ENCODE results near the gene DMBX1.

Gene DMBX1

DNA sequence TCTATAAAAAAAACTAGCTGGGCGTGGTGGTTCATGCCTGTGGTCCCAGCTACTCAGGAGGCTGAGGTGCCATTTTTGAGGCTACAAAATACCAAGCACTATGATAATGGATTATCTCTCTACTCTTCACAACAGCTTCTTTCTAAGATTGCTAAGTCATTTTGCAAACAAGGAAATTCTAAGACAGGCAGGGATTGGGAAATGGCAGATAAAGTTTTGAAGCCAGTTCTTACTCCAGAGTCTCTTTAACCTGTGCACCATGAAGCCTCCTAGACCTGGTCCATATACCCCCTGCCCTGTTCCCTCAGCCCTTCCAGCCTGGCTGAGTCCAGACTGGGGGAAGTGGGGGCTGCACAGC is 39.5 kb upstream of the DMBX1 start:
- DNase-seq (no peak), ATAC-seq (ENCODE audit: insufficient read depth, low read depth) (no peak)
- H3K36me3 ChIP-seq (ENCODE audit: insufficient read depth, low read length) = no peaks in the 10 kb centered on the region
- no peak overlapping the region for H3K9ac ChIP-seq (ENCODE audit: low read depth, low read length)
- H3K27ac ChIP-seq (ENCODE audit: low read length) = no peak overlapping the region
- no peak overlapping the region for H3K4me3 ChIP-seq (ENCODE audit: low read depth in 1 of 2, low read length in 2 of 2)
- peaks cover 15% of the 10 kb centered on the region for H3K27me3 ChIP-seq (ENCODE audit: insufficient read depth, low read length, poor library complexity)
- no peaks in the 10 kb centered on the region; the same call in 1 of the 2 replicates for H4K20me1 ChIP-seq (ENCODE audit: insufficient read depth, low read length)
- H3K4me2 ChIP-seq (ENCODE audit: insufficient read depth, low read length) = no peak overlapping the region
- no peak overlapping the region for H2AFZ ChIP-seq (ENCODE audit: low read depth, low read length)
- no peaks in the 10 kb centered on the region for H3K4me1 ChIP-seq (ENCODE audit: insufficient read depth, low read length)
- no peaks in the 10 kb centered on the region for H3K79me2 ChIP-seq (ENCODE audit: insufficient read depth, low read length)
- TF ChIP-seq EZH2 (IDR thresholded peaks at IDR 0.05; ENCODE audit: borderline replicate concordance, low read depth, low read length, severe bottlenecking) = no peak
- TF ChIP-seq, protein P1, sequence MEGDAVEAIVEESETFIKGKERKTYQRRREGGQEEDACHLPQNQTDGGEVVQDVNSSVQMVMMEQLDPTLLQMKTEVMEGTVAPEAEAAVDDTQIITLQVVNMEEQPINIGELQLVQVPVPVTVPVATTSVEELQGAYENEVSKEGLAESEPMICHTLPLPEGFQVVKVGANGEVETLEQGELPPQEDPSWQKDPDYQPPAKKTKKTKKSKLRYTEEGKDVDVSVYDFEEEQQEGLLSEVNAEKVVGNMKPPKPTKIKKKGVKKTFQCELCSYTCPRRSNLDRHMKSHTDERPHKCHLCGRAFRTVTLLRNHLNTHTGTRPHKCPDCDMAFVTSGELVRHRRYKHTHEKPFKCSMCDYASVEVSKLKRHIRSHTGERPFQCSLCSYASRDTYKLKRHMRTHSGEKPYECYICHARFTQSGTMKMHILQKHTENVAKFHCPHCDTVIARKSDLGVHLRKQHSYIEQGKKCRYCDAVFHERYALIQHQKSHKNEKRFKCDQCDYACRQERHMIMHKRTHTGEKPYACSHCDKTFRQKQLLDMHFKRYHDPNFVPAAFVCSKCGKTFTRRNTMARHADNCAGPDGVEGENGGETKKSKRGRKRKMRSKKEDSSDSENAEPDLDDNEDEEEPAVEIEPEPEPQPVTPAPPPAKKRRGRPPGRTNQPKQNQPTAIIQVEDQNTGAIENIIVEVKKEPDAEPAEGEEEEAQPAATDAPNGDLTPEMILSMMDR (IDR thresholded peaks at IDR 0.05; ENCODE audit: borderline replicate concordance, extremely low read depth, low read length, poor library complexity, severe bottlenecking) = no peak
- H3K9me3 ChIP-seq (ENCODE audit: insufficient read depth, low read length, severe bottlenecking) = no peaks in the 10 kb centered on the region

DNA sequence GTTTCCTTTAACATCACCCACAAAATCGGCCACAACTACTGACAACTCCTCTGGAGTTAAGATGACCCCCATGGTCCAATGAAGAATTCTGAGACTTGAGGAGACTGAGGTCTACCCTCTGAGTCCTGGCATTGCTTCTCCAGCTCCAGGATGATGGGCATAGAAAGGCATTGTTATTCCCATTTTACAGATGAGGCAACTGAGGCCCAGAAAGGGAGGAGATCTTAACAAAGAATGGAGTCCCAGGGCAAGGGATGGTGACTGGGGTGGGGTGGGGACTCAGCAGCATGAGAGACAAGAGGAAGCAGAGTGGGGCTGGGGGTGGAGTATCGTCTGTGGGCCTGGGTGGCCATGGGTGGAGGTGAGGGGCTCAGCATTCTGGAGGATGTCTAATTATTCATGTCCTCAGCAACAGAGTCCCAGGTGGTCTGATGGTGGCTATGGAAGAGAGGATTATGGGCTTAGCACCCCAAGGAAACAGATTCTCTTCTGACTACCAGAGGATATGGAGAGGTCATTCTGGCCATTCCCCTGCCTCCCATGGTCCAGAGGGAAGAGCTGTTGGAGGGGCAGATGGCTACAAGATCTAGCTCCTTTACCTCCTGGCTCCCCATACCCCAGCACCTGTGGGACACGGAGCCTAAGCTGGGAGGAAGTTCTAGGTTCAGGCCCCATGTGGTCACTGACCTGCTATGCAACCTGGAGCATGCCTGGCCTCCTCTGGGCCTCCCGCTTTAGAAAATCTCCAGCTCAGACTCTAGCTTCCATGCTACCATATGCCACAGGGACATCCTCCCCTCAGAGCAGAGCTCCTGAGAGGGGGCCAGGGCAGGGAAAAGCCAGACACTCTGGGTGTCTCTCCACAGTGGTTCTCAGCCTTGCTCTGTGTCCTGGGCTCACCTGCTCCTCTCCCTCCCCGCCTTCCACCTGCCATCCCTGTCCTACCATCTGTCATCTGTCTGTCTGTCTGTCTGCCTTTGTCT is 37.4 kb upstream of the DMBX1 start:
- TF ChIP-seq, protein P1 (IDR thresholded peaks at IDR 0.05; ENCODE audit: borderline replicate concordance, extremely low read depth, low read length, poor library complexity, severe bottlenecking) = no peak
- TF ChIP-seq EZH2 (IDR thresholded peaks at IDR 0.05; ENCODE audit: borderline replicate concordance, low read depth, low read length, severe bottlenecking) = no peak
- Histone ChIP-seq H3K27ac (ENCODE audit: low read length) (no peak overlapping the region), H3K36me3 (ENCODE audit: insufficient read depth, low read length) (no peaks in the 10 kb centered on the region), H2AFZ (ENCODE audit: low read depth, low read length) (no peak overlapping the region), H4K20me1 (ENCODE audit: insufficient read depth, low read length) (no peaks in the 10 kb centered on the region; the same call in 1 of the 2 replicates), H3K9me3 (ENCODE audit: insufficient read depth, low read length, severe bottlenecking) (no peaks in the 10 kb centered on the region), H3K79me2 (ENCODE audit: insufficient read depth, low read length) (no peaks in the 10 kb centered on the region), H3K4me3 (ENCODE audit: low read depth in 1 of 2, low read length in 2 of 2) (no peak overlapping the region), H3K9ac (ENCODE audit: low read depth, low read length) (no peak overlapping the region), H3K4me2 (ENCODE audit: insufficient read depth, low read length) (no peak overlapping the region), H3K27me3 (ENCODE audit: insufficient read depth, low read length, poor library complexity) (peaks cover 18% of the 10 kb centered on the region), H3K4me1 (ENCODE audit: insufficient read depth, low read length) (no peaks in the 10 kb centered on the region)
- ATAC-seq (ENCODE audit: insufficient read depth, low read depth) = no peak
- DNase-seq = no peak

DNA sequence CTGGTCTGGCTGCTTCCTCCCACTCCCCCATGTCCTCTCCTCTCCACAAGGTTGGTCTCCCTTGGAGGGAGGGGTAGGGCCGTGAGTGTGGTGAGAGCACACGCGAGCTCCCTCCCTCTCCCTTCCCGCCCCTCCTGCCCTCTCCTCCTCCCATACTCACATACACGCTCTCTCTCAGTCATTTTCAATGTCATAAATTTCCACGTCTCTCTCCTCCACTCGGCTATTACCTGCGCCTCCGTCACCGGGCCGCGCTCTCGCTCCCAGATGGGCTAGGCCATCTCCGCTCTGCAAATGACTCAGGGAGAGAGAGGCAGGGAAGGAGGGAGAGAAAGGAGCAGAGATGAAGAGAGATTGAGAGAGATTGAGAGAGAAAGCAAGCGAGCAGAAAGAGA is 36.7 kb upstream of the DMBX1 start:
- ATAC-seq (ENCODE audit: insufficient read depth, low read depth) (no peak), DNase-seq (no peak)
- Histone ChIP-seq H3K9ac (ENCODE audit: low read depth, low read length) (no peak overlapping the region), H4K20me1 (ENCODE audit: insufficient read depth, low read length) (no peaks in the 10 kb centered on the region; the same call in 1 of the 2 replicates), H3K36me3 (ENCODE audit: insufficient read depth, low read length) (no peaks in the 10 kb centered on the region), H3K4me1 (ENCODE audit: insufficient read depth, low read length) (no peaks in the 10 kb centered on the region), H3K79me2 (ENCODE audit: insufficient read depth, low read length) (no peaks in the 10 kb centered on the region), H3K27ac (ENCODE audit: low read length) (no peak overlapping the region), H3K4me3 (ENCODE audit: low read depth in 1 of 2, low read length in 2 of 2) (no peak overlapping the region), H3K9me3 (ENCODE audit: insufficient read depth, low read length, severe bottlenecking) (no peaks in the 10 kb centered on the region), H3K27me3 (ENCODE audit: insufficient read depth, low read length, poor library complexity) (peaks cover 20% of the 10 kb centered on the region), H2AFZ (ENCODE audit: low read depth, low read length) (no peak overlapping the region), H3K4me2 (ENCODE audit: insufficient read depth, low read length) (no peak overlapping the region)
- TF ChIP-seq EZH2 (IDR thresholded peaks at IDR 0.05; ENCODE audit: borderline replicate concordance, low read depth, low read length, severe bottlenecking) = no peak
- TF ChIP-seq, protein P1 (IDR thresholded peaks at IDR 0.05; ENCODE audit: borderline replicate concordance, extremely low read depth, low read length, poor library complexity, severe bottlenecking) = no peak
